T-helper 2 cell treated with Interferon-gamma antibody and Interleukin-4, amounts not matched to agents 5 μg/mL and 100 μg/mL, for 36 hours (primary cell): ENCODE results near the gene RECQL5.
"Not testable (repeated sequence)": the region's sequence is repeated elsewhere in the genome, so short reads cannot be mapped to it uniquely, and the experiment has no call there.

Source experiments
- DNase-seq: peaks from one replicate; pipeline ENCODE4 v3.0.0; 2021; ENCODE audit warnings: low spot score
- H3K27ac Mint-ChIP-seq: one replicate; pipeline ENCODE4 v1.8.0; 2021; ENCODE audit warnings: mild to moderate bottlenecking, mixed read lengths
- H3K27me3 Mint-ChIP-seq: one replicate; pipeline ENCODE4 v1.8.0; 2021; ENCODE audit warnings: low read depth, mixed read lengths
- H3K36me3 Mint-ChIP-seq: one replicate; pipeline ENCODE4 v1.8.0; 2021; ENCODE audit warnings: low read depth, mixed read lengths
- H3K4me1 Mint-ChIP-seq: one replicate; pipeline ENCODE4 v1.8.0; 2021; ENCODE audit warnings: low read depth, mixed read lengths
- H3K4me3 Mint-ChIP-seq: one replicate; pipeline ENCODE4 v1.8.0; 2022; ENCODE audit warnings: mild to moderate bottlenecking, moderate library complexity, mixed read lengths
- H3K9me3 Mint-ChIP-seq: one replicate; pipeline ENCODE4 v1.8.0; 2021; ENCODE audit warnings: mixed read lengths

RECQL5 gene

DNA sequence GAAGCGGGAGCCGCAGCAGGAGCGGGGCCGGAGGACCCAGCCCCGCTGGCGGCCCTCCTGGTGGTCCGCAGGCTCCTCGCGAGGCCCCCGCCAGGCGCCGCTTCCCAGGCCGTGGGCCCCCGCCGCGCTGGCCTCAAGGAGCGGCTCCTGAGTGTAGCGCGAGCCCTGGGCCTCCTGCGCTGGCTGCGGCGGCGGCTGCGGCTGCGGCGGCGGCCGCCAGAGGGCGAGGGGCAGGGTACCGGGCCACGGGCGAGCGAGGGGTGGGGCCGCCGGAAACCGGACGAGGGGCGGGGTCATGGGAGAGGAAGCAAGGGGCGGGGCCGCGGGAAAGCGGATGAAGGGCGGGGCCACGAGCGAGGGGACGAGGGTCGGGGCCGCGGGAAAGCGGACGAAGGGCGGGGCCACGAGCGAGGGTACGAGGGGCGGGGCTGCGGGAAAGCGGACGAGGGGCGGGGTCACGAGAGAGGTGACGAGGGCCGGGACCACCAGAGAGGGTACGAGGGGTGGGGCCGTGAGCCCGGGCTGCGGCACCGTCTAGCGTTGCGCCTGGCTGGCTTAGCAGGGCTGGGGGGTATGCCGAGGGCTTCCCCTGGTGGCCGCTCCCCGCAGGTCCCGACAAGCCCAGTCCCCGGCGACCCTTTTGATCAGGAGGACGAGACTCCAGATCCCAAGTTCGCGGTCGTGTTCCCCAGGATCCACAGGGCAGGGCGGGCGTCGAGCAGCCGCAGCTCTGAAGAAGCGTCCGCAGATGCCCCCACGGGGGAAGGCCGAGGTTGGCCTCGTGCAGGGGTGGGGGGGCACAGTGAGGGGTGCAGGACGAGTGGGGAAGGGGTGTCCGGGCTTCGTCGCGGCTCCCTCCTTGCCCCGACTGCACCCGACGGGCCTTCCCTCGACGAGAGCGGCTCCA is 77.7 kb downstream of the RECQL5 start:
- Mint-ChIP-seq H3K27ac (peak overlapping the region; percentile 67), H3K27me3 (peaks cover 24% of the 10 kb centered on the region), H3K36me3 (no peaks in the 10 kb centered on the region), H3K4me3 (peak overlapping the region; percentile 75), H3K9me3 (no peaks in the 10 kb centered on the region), H3K4me1 (peaks cover 3% of the 10 kb centered on the region)
- peak; percentile 84 for DNase-seq

DNA sequence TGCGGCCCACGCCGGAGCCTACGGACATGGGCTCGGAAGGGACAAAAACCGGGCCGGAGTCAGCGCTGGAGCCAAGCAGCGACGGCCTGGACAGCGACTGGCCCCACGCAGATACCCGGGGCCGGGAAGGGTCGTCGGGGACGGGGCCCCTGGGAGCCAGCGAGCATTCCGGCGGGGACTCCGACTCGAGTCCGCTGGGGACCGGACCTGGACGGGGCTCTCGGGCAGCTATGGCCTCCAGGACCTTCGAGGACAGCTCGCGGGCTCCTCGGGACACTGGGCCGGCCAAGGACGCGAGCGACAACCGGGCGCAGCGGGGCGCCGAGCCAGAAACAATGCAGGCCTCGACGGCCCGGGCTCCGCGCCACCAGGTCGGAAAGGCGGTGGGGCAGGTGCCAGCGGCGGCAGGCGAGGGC is 78.3 kb downstream of the RECQL5 start:
- Mint-ChIP-seq H3K36me3 (no peaks in the 10 kb centered on the region), H3K27ac (no peak overlapping the region), H3K27me3 (peaks cover 24% of the 10 kb centered on the region), H3K9me3 (no peaks in the 10 kb centered on the region), H3K4me3 (peak overlapping the region; percentile 46), H3K4me1 (peaks cover 3% of the 10 kb centered on the region)
- no peak for DNase-seq

DNA sequence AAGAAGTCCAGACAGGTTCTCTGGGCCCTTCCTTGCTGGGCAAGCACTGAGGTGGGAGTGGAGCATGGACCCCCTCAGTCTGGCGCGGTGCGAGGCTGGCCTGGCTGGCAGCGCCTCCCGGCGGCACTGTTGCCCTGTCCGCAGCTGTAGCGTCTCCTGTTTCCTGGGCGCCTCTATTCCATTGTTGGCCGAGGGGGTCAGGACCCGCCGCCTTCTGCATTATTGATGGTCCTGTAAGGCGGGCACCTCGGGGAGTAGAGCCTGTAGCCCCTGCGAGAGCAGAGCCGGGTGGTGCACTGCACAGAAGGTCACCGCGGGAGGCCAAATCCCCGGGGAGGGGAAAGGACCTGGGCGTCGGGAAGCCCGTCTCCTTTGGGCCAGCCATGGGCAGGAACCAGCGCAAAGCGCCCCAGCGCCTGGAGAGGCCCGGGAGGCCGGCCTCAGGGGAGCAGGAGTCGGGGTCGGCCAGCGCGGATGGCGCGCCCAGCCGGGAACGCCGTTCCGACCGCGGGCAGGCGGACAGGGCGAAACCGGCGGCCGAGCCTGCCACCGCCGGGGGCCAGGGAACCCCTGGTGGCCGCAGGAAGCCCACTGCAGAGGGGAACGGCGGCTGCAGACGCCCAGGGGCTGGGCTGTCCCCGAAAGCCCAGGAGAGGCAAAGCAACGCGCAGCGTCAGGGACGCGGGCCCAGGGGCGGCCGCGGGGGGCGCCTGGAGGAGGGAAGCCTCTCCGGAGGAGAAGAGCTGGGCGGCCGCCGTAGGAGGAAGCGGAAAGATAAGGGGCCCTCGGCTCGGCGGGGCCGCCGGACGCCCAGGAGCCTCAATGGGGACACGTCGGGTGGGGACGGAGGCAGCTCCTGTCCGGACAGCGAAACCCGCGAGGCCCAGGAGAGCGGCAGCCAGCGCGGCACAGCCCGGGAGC is 79.0 kb downstream of the RECQL5 start, which contains the start of gene MYO15B:
MYO15B (plus strand) TSS at position 126 of the 921 bp plus-strand sequence; CDS start at position 384, 258 bp downstream.
- DNase-seq: peak; percentile 50
- Mint-ChIP-seq H3K36me3 (no peaks in the 10 kb centered on the region), H3K9me3 (no peaks in the 10 kb centered on the region), H3K27ac (no peak within 1 kb of the TSS), H3K4me3 (peak within 1 kb of the TSS; percentile 46), H3K4me1 (peaks cover 3% of the 10 kb centered on the region), H3K27me3 (peaks cover 24% of the 10 kb centered on the region)

DNA sequence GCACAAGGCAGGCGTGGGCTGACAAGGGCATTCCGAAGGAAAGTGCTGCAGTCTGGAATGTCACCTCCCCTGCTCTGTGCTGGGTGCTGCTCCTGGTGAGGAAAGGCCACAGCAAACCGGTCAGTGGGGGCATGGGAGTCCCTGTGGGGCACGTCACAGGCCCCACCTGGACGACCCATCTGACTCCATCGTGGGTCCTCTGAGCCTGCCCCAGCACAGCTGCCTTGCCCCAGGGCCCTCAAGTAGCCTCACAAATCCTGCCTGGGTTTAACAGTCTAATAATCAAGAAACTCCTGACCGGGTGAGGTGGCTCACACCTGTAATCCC is 82.1 kb downstream of the RECQL5 start:
- no peak overlapping the region for H3K27ac Mint-ChIP-seq
- no peaks in the 10 kb centered on the region for H3K9me3 Mint-ChIP-seq
- H3K27me3 Mint-ChIP-seq: peaks cover 33% of the 10 kb centered on the region
- H3K4me1 Mint-ChIP-seq: peaks cover 9% of the 10 kb centered on the region
- no peak overlapping the region for H3K4me3 Mint-ChIP-seq
- no peak for DNase-seq
- peaks cover 2% of the 10 kb centered on the region for H3K36me3 Mint-ChIP-seq

DNA sequence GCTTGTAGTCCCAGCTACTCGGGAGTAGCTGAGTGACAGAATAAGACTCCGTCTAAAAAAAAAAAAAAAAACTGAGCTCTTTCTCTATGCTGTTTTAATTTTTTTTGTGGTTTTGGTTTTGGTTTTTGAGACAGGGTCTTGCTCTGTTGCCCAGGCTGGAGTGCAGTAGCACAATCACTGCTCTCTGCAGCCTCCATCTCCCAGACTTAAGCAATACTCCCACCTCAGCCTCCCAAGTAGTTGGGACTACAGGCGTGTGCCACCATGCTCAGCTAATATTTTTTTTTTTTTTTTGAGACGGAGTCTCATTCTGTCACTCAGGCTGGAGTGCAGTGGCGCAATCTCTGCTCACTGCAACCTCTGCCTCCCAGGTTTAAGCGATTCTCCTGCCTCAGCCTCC is 83.8 kb downstream of the RECQL5 start:
- H3K27ac Mint-ChIP-seq, H3K9me3 Mint-ChIP-seq, H3K4me1 Mint-ChIP-seq, H3K4me3 Mint-ChIP-seq, H3K36me3 Mint-ChIP-seq, DNase-seq: not testable (repeated sequence)
- H3K27me3 Mint-ChIP-seq: peaks cover 37% of the 10 kb centered on the region

DNA sequence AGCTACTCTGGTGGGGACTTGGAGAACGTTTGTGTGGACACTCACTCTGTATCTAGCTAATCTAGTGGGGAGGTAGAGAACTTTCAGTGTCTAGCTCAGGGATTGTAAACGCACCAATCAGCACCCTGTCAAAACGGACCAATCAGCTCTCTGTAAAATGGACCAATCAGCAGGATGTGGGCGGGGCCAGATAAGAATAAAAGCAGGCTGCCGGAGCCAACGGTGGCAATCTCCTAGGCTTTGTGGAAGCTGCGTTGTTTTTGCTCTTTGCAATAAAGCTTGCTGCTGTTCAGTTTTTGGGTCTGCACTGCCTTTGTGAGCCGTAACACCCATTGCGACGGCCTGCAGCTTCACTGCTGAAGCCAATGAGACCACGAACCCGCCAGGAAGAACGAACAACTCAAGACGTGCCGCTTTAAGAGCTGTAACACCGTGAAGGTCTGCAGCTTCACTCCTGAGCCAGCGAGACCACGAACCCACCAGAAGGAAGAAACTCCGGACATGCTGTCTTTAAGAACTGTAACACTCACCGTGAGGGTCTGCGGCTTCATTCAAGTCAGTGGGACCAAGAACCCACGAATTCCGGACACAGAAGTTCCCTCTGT is 85.7 kb downstream of the RECQL5 start:
- H3K4me1 Mint-ChIP-seq, H3K27ac Mint-ChIP-seq, H3K9me3 Mint-ChIP-seq, H3K36me3 Mint-ChIP-seq: not testable (repeated sequence)
- Mint-ChIP-seq H3K4me3 (peak overlapping the region; percentile 77), H3K27me3 (peaks cover 24% of the 10 kb centered on the region)
- peak; percentile 40 for DNase-seq
